Endodermal cell (in vitro differentiated cells): ENCODE data around the gene FKBP2. TPM values are rescaled to one million over a fixed set of nuclear protein-coding genes. Genes with fewer than 3 reads are reported as not detected.

Source experiments
- DNase-seq: peaks from one replicate; pipeline ENCODE4 v3.0.0-alpha.2; 2017
- H3K27ac ChIP-seq: 2 replicates; pipeline ENCODE4 v1.5.1; 2013; ENCODE audit warnings: mild to moderate bottlenecking, low read depth, low read length, moderate library complexity
- H3K27me3 ChIP-seq: 2 replicates; pipeline ENCODE4 v1.6.1; 2013; ENCODE audit warnings: mild to moderate bottlenecking, low read length, moderate library complexity; ENCODE audit not compliant: insufficient read depth, control insufficient read depth, poor library complexity, severe bottlenecking
- H3K36me3 ChIP-seq: 2 replicates; pipeline ENCODE4 v1.7.0; 2013; ENCODE audit warnings: mild to moderate bottlenecking, low read length, moderate library complexity; ENCODE audit not compliant: control insufficient read depth, insufficient read depth
- H3K4me1 ChIP-seq: one replicate; pipeline ENCODE4 v1.7.0; 2013; ENCODE audit warnings: low read length; ENCODE audit not compliant: control insufficient read depth, insufficient read depth
- H3K4me3 ChIP-seq: 2 replicates; pipeline ENCODE4 v1.5.1; 2013; ENCODE audit warnings: mild to moderate bottlenecking, low read length, moderate library complexity
- H3K9ac ChIP-seq: 2 replicates; pipeline ENCODE4 v1.6.1; 2013; ENCODE audit warnings: mild to moderate bottlenecking, low read length, moderate library complexity; ENCODE audit not compliant: poor library complexity, severe bottlenecking; ENCODE audit errors: extremely low read depth
- H3K9me3 ChIP-seq: 2 replicates; pipeline ENCODE4 v1.6.1; 2013; ENCODE audit warnings: mild to moderate bottlenecking, low read length, moderate library complexity; ENCODE audit not compliant: control insufficient read depth
- H3K27ac Mint-ChIP-seq: 2 replicates; pipeline ENCODE4 v1.8.0; 2020; ENCODE audit warnings: mixed read lengths
- H3K27me3 Mint-ChIP-seq: 2 replicates; pipeline ENCODE4 v1.8.0; 2021; ENCODE audit warnings: mild to moderate bottlenecking, mixed read lengths; ENCODE audit not compliant: insufficient read depth
- H3K36me3 Mint-ChIP-seq: 2 replicates; pipeline ENCODE4 v1.8.0; 2020; ENCODE audit warnings: low read depth, mixed read lengths
- H3K4me1 Mint-ChIP-seq: 2 replicates; pipeline ENCODE4 v1.8.0; 2020; ENCODE audit warnings: mixed read lengths
- H3K4me3 Mint-ChIP-seq: 2 replicates; pipeline ENCODE4 v1.8.0; 2020; ENCODE audit warnings: mild to moderate bottlenecking, moderate library complexity, mixed read lengths
- H3K9me3 Mint-ChIP-seq: 2 replicates; pipeline ENCODE4 v1.8.0; 2020; ENCODE audit warnings: mild to moderate bottlenecking, mixed read lengths
- WGBS, 2 experiments: methylation state at CpG; one replicate each; pipeline versions ENCODE4 v1.1.5 to v1.1.7; 2013; ENCODE audit warnings: missing lambda C conversion rate in 2 of 2, mixed read lengths in 1 of 2; ENCODE audit not compliant: insufficient coverage in 1 of 2, insufficient read length in 1 of 2; 5-methylcytosine and 5-hydroxymethylcytosine counted together
- total RNA-seq, 2 donors: library from RNA; stranded (reverse); fragmentation: NEBNext Ultra II Directional in 1 of 2; extraction: Animal tissue kit (Norgen Biotek cat#: 25700) in 1 of 2; gene quantifications; 2 replicates in 1 of 2; 3 replicates in 1 of 2; pipeline ENCODE4 v1.2.1, GENCODE V29; 2021
- TF ChIP-seq, protein P1 (sequence below): fragments of 200-600 bp; sonication (generic); conservative IDR thresholded peaks from 2 replicates; pipeline ENCODE4 v1.5.0; 2021; ENCODE audit warnings: antibody characterized with exemption, mild to moderate bottlenecking

Gene FKBP2
- total RNA-seq, 2 donors from 2014 or later: 44.6 to 53.7 TPM

DNA sequence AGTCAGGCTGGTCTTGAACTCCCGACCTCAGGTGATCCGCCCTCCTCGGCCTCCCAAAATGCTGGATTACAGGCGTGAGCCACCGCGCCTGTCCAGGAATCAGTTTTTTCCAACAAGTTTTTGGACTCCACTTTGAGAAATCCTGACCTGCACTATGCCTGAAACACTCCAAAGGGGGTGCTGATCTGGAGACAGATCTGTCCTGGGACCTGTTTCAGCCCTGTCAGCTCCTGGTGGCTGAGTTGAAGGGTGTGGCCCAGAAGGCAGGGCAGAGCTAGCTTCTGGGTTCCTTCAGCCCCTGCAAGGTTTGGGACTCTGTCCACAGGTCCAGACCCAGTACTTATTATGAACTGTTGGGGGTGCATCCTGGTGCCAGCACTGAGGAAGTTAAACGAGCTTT is 9.3 kb upstream of the FKBP2 start:
- TF ChIP-seq, protein P1, sequence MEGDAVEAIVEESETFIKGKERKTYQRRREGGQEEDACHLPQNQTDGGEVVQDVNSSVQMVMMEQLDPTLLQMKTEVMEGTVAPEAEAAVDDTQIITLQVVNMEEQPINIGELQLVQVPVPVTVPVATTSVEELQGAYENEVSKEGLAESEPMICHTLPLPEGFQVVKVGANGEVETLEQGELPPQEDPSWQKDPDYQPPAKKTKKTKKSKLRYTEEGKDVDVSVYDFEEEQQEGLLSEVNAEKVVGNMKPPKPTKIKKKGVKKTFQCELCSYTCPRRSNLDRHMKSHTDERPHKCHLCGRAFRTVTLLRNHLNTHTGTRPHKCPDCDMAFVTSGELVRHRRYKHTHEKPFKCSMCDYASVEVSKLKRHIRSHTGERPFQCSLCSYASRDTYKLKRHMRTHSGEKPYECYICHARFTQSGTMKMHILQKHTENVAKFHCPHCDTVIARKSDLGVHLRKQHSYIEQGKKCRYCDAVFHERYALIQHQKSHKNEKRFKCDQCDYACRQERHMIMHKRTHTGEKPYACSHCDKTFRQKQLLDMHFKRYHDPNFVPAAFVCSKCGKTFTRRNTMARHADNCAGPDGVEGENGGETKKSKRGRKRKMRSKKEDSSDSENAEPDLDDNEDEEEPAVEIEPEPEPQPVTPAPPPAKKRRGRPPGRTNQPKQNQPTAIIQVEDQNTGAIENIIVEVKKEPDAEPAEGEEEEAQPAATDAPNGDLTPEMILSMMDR: no peak
- H3K4me3 Mint-ChIP-seq: peak overlapping the region; percentile 72
- no peaks in the 10 kb centered on the region for H3K9me3 ChIP-seq
- H3K36me3 ChIP-seq: no peaks in the 10 kb centered on the region
- no peak overlapping the region for H3K9ac ChIP-seq
- H3K4me1 ChIP-seq: peaks cover 4% of the 10 kb centered on the region
- H3K9me3 Mint-ChIP-seq: no peaks in the 10 kb centered on the region
- H3K27me3 ChIP-seq: no peaks in the 10 kb centered on the region
- 92 to 94% methylated on average over 7 of the region's 7 CpGs for WGBS, 2 experiments
- peak overlapping the region; percentile 85 for H3K4me3 ChIP-seq
- no peaks in the 10 kb centered on the region for H3K36me3 Mint-ChIP-seq
- peaks cover 6% of the 10 kb centered on the region for H3K27me3 Mint-ChIP-seq
- no peak overlapping the region for H3K27ac ChIP-seq
- H3K4me1 Mint-ChIP-seq: peaks cover 13% of the 10 kb centered on the region
- H3K27ac Mint-ChIP-seq: no peak overlapping the region
- DNase-seq: no peak

- Mint-ChIP-seq H3K9me3 (no peaks in the 10 kb centered on the region), H3K4me1 (peaks cover 10% of the 10 kb centered on the region), H3K4me3 (peak overlapping the region; percentile 72), H3K27ac (no peak overlapping the region), H3K36me3 (no peaks in the 10 kb centered on the region), H3K27me3 (peaks cover 6% of the 10 kb centered on the region)
- Histone ChIP-seq H3K36me3 (peaks cover 3% of the 10 kb centered on the region), H3K9ac (no peak overlapping the region), H3K27ac (no peak overlapping the region), H3K4me3 (no peak overlapping the region), H3K27me3 (no peaks in the 10 kb centered on the region), H3K4me1 (no peaks in the 10 kb centered on the region), H3K9me3 (no peaks in the 10 kb centered on the region)
- DNase-seq: no peak
- TF ChIP-seq, protein P1: no peak
- 88 to 92% methylated on average over 5 to 15 of the region's 15 CpGs for WGBS, 2 experiments
Observed at GRCh38 chr11:64232182-64232966, 8.5 kb upstream of the FKBP2 start.

DNA sequence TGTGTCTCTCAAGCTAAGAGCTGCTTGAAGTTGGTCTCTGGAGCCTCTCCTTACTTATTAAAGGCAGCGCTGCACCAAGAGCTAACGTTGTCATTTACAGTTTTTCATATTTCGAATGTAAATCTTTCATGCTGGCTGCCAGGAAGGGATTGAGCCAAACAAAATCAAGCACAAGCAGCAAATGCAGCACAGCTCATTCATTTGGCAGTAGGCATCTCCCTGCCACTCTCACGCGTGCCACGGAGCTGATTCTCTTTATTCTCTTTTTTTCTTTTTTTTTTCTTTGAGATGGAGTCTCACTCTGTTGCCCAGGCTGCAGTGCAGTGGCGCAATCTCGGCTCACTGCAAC is 8.0 kb upstream of the FKBP2 start:
- no peak for DNase-seq

More for the DNA sequence above, 8.0 kb upstream of the FKBP2 start:
- Mint-ChIP-seq H3K4me1 (peaks cover 8% of the 10 kb centered on the region), H3K27me3 (peaks cover 6% of the 10 kb centered on the region), H3K27ac (no peak overlapping the region), H3K4me3 (no peak overlapping the region), H3K36me3 (peaks cover 6% of the 10 kb centered on the region), H3K9me3 (no peaks in the 10 kb centered on the region)
- Histone ChIP-seq H3K36me3 (peaks cover 3% of the 10 kb centered on the region), H3K4me3 (no peak overlapping the region), H3K9me3 (no peaks in the 10 kb centered on the region), H3K27ac (no peak overlapping the region), H3K27me3 (no peaks in the 10 kb centered on the region), H3K4me1 (no peaks in the 10 kb centered on the region), H3K9ac (no peak overlapping the region)
- TF ChIP-seq, protein P1: no peak
- WGBS, 2 experiments: 95 to 96% methylated on average over 8 of the region's 8 CpGs
